Smooth muscle cell of the umbilical artery (primary cell): ENCODE results near the gene PIP4K2C. TPM values are rescaled to one million over a fixed set of nuclear protein-coding genes. Genes with fewer than 3 reads are reported as not detected.

Source experiments
- total RNA-seq: library from RNA; depleted of rRNA; stranded (reverse); fragments of >200 nt; gene quantifications from 2 replicates; pipeline ENCODE4 v1.2.3, GENCODE V29; 2014

Gene PIP4K2C
- 16.6 and 31.5 TPM in 2 replicates for total RNA-seq

GRCh38 chr12:57590864-57591781 is at the start of gene PIP4K2C:
TSS of gene PIP4K2C (plus strand) at chr12:57591192. CDS start at chr12:57591290, 98 bp downstream.

GRCh38 chr12:57546438-57547287 is 44.3 kb upstream of the PIP4K2C start, which contains the start of gene DCTN2:
TSS of gene DCTN2 (minus strand) at chr12:57547192. CDS start at chr12:57547063, 129 bp downstream.

GRCh38 chr12:57549909-57550640 is 40.9 kb upstream of the PIP4K2C start, which contains the start of gene KIF5A:
TSS of gene KIF5A (plus strand) at chr12:57550044. CDS start at chr12:57550272, 228 bp downstream.

GRCh38 chr12:57604454-57604991 is 13.5 kb downstream of the PIP4K2C start, which contains the start of gene DTX3:
TSS of gene DTX3 (plus strand) at chr12:57604824. CDS start at chr12:57606518, 1,694 bp downstream.

GRCh38 chr12:57611108-57611826 is 20.3 kb downstream of the PIP4K2C start, which contains the start of gene ARHGEF25:
TSS of gene ARHGEF25 (plus strand) at chr12:57611435. CDS start at chr12:57611895, 460 bp downstream.

GRCh38 chr12:57632958-57633840 is 42.2 kb downstream of the PIP4K2C start, which contains the start of gene B4GALNT1:
TSS of gene B4GALNT1 (minus strand) at chr12:57633201. CDS start at chr12:57632132, 1,069 bp downstream.

Other genes with a start within 250 kb of the PIP4K2C start
- gene R3HDM2, start 160.1 kb upstream of the PIP4K2C start, total RNA-seq, result 14.0 and 23.2 TPM in 2 replicates
- gene INHBC, start 156.4 kb upstream of the PIP4K2C start, total RNA-seq, result not detected in 2 replicates
- 2.3 and 7.4 TPM in 2 replicates for gene INHBE, start 135.9 kb upstream of the PIP4K2C start, total RNA-seq
- gene GLI1, start 131.4 kb upstream of the PIP4K2C start, total RNA-seq, result 0.30 and 0.74 TPM in 2 replicates
- 0.14 TPM in 1 of 2 replicates, not detected in the other for gene ARHGAP9, start 111.3 kb upstream of the PIP4K2C start, total RNA-seq
- 169 and 173 TPM in 2 replicates for gene MARS1, start 103.1 kb upstream of the PIP4K2C start, total RNA-seq
- gene DDIT3, start 70.7 kb upstream of the PIP4K2C start, total RNA-seq, result 26.5 and 96.8 TPM in 2 replicates
- gene MBD6, start 68.4 kb upstream of the PIP4K2C start, total RNA-seq, result 4.5 and 12.5 TPM in 2 replicates
- gene DCTN2, start 44.0 kb upstream of the PIP4K2C start, total RNA-seq, result 81.4 and 125 TPM in 2 replicates
- 0.59 and 1.6 TPM in 2 replicates for gene KIF5A, start 41.1 kb upstream of the PIP4K2C start, total RNA-seq
- 20.5 and 22.9 TPM in 2 replicates for gene DTX3, start 13.6 kb downstream of the PIP4K2C start, total RNA-seq
- gene ARHGEF25, start 20.2 kb downstream of the PIP4K2C start, total RNA-seq, result 29.2 and 36.2 TPM in 2 replicates
- 3.3 and 7.1 TPM in 2 replicates for gene B4GALNT1, start 42.0 kb downstream of the PIP4K2C start, total RNA-seq
- 386 and 569 TPM in 2 replicates for gene OS9, start 102.9 kb downstream of the PIP4K2C start, total RNA-seq
- gene AGAP2, start 147.6 kb downstream of the PIP4K2C start, total RNA-seq, result 0.23 and 0.30 TPM in 2 replicates
- gene TSPAN31, start 153.8 kb downstream of the PIP4K2C start, total RNA-seq, result 48.1 and 80.5 TPM in 2 replicates
- 157 and 222 TPM in 2 replicates for gene CDK4, start 161.1 kb downstream of the PIP4K2C start, total RNA-seq
- 1.7 and 3.3 TPM in 2 replicates for gene MARCHF9, start 163.9 kb downstream of the PIP4K2C start, total RNA-seq
- gene CYP27B1, start 175.9 kb downstream of the PIP4K2C start, total RNA-seq, result 0.59 and 0.74 TPM in 2 replicates
- 2.7 and 6.1 TPM in 2 replicates for gene METTL1, start 180.9 kb downstream of the PIP4K2C start, total RNA-seq
- gene EEF1AKMT3, start 181.4 kb downstream of the PIP4K2C start, total RNA-seq, result 4.7 and 7.4 TPM in 2 replicates
- 13.1 and 15.5 TPM in 2 replicates for gene TSFM, start 191.6 kb downstream of the PIP4K2C start, total RNA-seq
- gene AVIL, start 227.5 kb downstream of the PIP4K2C start, total RNA-seq, result 2.0 and 4.2 TPM in 2 replicates